HL-60 (cell line): ENCODE measurements around the gene TMEM200A.

Experiments used
- DNase-seq, 2 experiments: peaks; one replicate each; pipeline ENCODE4 v3.0.0-alpha.2; 2010 to 2020; ENCODE audit warnings: low read depth in 1 of 2, low spot score in 1 of 2
- H3K27ac ChIP-seq: fragments of 250-450 bp; sonication (Bioruptor Pico); replicated peaks from 2 replicates; pipeline ENCODE4 v1.5.1; 2020; ENCODE audit warnings: mild to moderate bottlenecking, moderate library complexity
- H3K27me3 ChIP-seq: fragments of 250-450 bp; sonication (Bioruptor Pico); 2 replicates; pipeline ENCODE4 v1.5.1; 2021; ENCODE audit warnings: mild to moderate bottlenecking, moderate library complexity; ENCODE audit not compliant: insufficient read depth, poor library complexity, severe bottlenecking
- H3K4me3 ChIP-seq: replicated peaks from 2 replicates; pipeline ENCODE4 v1.5.1; 2011; ENCODE audit warnings: mild to moderate bottlenecking, control low read depth, low read length; ENCODE audit not compliant: insufficient read depth
- CTCF ChIP-seq: IDR thresholded peaks from one replicate; pipeline ENCODE4 v1.5.1; 2011; ENCODE audit warnings: low read length, control low read depth, inconsistent platforms; ENCODE audit not compliant: insufficient read depth
- GABPA ChIP-seq: IDR thresholded peaks from 2 replicates; pipeline ENCODE4 v1.6.1; 2012; ENCODE audit warnings: low read depth
- POLR2AphosphoS5 ChIP-seq: IDR thresholded peaks from 2 replicates; pipeline ENCODE4 v1.6.1; 2012; ENCODE audit warnings: low read depth
- REST ChIP-seq: IDR thresholded peaks from 2 replicates; pipeline ENCODE4 v1.6.1; 2012; ENCODE audit warnings: low read depth; ENCODE audit not compliant: insufficient replicate concordance
- SPI1 ChIP-seq: IDR thresholded peaks from 2 replicates; pipeline ENCODE4 v1.6.1; 2012; ENCODE audit warnings: low read depth, mild to moderate bottlenecking, borderline replicate concordance

Gene TMEM200A

GRCh38 chr6:130381012-130381411 lies 15.2 kb downstream of the TMEM200A start:
- TF ChIP-seq REST (no peak), SPI1 (no peak), GABPA (no peak), POLR2AphosphoS5 (no peak), CTCF (no peak)
- no peak overlapping the region for H3K4me3 ChIP-seq

GRCh38 chr6:130381459-130382380 lies 15.9 kb downstream of the TMEM200A start:
- no peak overlapping the region for H3K27ac ChIP-seq
- no peak for DNase-seq
- TF ChIP-seq REST (no peak), SPI1 (no peak), POLR2AphosphoS5 (no peak), GABPA (no peak), CTCF (no peak)
- no peaks in the 10 kb centered on the region for H3K27me3 ChIP-seq
- no peak overlapping the region for H3K4me3 ChIP-seq

More at GRCh38 chr6:130381012-130381411, 15.2 kb downstream of the TMEM200A start:
- Histone ChIP-seq H3K27ac (no peak overlapping the region), H3K27me3 (no peaks in the 10 kb centered on the region)
- DNase-seq: no peak

GRCh38 chr6:130382872-130383490 lies 17.2 kb downstream of the TMEM200A start:
- Histone ChIP-seq H3K27ac (no peak overlapping the region), H3K4me3 (no peak overlapping the region), H3K27me3 (no peaks in the 10 kb centered on the region)
- TF ChIP-seq REST: no peak
- no peak for TF ChIP-seq CTCF
- no peak for TF ChIP-seq POLR2AphosphoS5
- no peak for DNase-seq
